ENCODE measurements around the gene CYB561.
A peak's percentile ranks its signal among the peaks of the same experiment; 100 is the strongest.

CYB561 gene

DNA sequence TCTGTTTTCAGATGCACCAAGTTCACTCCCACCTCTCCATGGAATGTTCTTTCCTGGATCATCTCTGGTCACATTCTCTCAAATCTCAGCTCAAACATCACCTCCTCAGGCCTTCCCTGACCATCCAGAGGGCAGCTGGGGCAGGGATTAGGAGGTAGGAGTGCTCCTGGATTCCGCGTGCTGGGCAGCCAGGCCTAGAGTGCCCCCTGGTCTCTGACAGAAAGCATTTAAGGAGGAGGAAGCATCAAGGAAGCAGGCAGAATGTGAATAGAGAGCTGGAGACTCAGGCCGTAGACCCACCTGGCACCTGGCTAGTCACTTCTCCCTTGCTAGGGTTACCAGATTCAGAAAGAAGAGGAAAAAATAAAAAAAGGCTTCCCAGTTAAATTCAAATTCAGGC lies 2.5 kb upstream of the CYB561 start:
- no peak for DNase-seq

DNA sequence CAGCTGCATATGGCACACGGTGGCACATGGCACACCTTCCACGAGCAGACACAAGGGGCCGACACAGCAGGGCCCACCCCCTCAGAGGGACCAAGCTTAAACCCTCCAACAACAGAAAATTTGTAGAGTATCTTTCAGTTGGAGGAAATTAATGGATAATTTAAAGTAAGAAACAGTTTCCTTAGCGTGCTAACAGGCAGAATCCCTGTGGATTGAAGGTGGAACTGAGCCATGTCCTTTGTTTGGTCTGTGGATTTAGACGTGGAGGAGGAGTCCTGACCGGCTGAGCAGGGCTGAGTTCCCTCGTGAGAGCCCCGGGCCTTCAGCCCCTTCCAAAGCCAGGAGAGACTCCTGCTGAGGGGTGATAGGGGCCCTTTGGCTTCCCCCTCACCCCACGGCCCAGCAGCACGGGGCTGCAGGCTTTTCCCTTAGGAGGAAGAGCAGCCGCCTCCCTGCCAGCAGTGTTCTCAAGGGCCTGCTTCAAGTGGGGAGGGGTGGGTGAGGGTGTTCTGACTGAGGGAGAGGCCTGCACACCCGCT lies 1.4 kb upstream of the CYB561 start:
- DNase-seq = no peak

DNA sequence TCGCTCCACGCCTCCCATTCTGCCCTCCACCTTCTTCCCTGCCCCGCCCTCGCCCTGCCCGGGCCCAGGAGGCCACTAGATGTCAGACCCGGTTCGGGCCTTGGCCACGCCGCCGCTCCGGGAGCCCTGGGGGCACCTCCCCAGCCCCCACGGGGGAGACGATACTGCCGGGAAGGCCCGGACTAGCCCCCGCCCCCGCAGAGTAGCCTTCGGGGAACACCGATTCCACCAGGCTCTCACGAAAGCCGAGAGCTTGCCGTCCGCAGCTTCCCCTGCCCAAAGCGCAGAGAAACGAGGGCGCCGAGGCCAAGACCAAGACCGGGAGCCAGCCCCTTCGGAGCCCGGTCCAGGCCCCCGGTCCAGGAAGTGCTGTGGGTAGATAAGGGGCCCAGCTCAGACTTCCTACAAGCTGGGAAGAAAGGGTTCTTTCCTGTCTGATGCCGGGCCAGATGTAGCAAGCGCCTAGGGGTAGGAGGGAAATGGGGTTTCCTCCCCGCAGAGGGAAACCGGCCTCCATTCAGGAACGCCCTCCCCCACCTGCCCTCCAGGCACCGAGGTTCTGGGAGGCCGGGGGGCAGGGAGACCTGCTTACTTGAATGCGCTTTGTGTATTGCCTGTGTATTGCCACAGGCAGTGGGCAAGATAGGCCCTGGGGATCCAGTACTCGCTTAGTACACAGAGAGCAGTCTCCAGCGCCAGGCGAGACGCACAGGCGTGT lies 806 bp upstream of the CYB561 start:
- DNase-seq = peak; percentile 42

DNA sequence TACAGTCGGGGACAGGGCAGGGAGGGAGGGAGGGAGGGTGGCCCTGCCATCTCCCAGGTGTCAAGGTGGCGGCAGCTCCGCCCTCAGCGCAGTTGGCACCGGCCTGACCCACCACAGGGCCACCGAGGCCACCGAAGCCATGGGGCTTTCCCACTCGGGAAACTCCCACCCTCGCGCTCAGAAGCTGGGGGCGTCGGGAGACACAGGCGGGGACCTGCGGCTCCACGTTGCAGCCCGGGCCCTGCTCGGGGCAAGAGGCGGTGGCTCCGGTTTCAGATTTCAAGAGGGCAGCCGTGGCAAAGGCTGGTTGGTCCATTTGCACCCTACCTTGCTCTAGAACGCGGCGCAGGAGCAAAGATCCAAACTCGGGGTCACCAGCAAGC lies 544 bp downstream of the CYB561 start:
- DNase-seq = peak; percentile 29

DNA sequence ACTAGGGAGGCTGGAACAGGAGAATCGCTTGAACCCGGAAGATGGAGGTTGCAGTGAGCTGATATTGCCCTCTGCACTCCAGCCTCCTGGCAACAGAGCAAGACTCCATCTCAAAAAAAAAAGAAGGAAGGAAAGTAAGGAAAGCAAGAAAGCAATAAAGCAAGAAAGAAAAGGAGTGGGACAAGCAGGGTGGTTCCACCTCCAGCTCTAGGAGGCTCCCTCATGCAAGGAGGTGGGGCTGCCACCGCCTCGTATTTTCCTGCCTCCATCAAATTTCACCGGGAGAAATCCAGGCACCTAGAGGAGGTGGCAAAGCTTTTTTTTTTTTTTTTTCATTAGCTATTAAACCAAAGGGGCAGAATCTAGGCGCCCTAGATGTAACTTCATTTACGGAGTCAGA lies 1.0 kb downstream of the CYB561 start:
- no peak for DNase-seq

DNA sequence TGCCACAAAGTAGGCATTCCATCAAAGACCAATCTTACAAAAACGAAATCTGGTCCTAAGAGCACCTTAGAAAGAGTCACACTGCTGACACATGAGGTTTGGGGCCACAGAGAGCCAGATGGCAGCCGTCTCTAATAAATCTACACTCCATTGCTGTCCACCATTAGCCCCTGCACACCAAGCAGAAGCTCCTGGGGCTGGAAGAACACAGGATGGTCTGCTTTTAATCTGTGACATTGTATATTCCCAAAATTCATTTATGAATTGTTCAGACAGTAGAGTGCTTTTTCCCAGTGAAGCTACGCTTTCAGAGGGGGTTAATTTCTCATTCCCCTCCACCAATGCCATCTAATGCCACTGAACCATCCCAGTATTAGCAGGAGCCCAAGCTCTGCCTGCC lies 1.6 kb downstream of the CYB561 start:
- no peak for DNase-seq

DNA sequence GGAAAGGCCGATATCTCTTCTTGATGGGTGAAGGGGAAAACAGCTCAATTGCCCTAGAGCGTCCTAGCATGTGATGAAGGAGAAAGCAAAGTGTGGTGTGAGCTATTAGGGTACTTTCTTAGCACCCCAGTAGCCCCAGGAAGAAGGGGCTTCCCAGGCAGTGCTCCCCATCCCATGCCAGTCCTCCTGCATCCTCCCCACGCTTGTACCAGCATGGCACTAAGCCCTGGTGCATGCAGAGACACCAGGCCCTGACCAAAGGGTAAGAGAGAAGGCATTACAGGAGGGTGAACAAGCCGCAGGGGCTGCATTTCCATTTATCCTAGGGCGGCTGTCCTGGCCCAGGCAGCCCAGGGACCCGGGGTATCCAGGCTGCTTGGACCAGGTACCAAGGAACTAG lies 3.1 kb downstream of the CYB561 start:
- no peak for DNase-seq

DNA sequence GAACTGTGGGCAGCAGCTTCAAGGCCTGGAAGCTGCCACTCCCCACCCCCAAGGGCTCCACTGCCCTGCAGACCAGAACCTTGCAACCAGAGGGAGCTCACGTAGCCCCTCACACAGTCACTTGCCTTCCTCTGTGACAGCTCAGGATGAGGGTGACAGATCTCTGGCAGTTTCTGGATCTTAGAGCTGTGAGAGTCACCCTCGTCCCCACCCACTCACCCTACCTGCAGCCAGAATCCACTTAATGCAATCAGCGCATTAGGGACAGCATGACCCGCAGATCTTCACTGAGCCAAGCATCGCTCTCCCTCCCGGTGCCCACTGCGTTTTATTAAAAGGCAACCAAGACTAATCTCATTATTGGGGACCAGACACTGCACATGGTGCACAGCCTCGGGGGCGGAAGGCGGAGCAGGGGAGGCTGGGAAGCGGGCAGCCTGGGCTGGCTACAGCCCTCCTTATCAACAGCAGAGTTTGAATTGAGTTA lies 3.5 kb downstream of the CYB561 start:
- no peak for DNase-seq

DNA sequence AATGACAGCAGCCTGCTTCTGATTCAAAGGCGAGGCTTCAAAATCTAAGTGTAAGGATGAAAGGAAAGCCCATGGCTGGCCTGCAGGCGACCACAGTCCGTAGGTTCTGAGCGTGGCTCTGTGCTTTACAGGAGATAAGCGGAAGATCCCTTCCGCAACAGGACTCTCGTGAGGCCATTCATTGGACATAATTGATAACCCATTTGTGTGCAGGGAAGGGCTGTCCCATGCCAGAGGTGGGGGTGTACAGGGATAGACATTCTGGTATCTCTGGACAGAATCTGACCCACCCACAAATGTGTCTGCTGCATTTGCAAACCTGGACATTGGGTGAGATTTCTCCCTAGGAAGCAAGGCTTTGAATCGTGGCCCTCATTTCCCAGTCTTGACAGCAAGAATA lies 4.0 kb downstream of the CYB561 start:
- DNase-seq = no peak

DNA sequence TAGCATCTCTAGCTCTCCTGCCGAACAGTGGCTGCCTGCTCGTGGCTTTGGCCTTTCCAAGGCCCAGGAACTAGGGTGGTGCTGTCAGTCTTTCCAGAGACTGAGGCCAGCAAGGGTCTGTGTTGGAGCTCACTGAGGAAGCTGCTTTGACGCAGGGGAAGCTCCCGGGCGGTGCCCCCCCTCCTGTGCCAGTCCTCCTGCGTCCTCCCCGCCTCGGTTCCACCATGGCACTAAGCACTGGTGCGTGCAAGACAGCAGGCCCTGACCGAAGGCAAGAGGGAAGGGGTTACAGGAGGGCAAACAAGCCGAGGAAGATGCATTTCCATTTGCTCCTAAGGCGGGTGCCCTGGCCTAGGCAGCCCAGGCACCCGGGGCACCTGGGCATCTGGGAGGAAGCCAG lies 4.5 kb downstream of the CYB561 start:
- no peak for DNase-seq

DNA sequence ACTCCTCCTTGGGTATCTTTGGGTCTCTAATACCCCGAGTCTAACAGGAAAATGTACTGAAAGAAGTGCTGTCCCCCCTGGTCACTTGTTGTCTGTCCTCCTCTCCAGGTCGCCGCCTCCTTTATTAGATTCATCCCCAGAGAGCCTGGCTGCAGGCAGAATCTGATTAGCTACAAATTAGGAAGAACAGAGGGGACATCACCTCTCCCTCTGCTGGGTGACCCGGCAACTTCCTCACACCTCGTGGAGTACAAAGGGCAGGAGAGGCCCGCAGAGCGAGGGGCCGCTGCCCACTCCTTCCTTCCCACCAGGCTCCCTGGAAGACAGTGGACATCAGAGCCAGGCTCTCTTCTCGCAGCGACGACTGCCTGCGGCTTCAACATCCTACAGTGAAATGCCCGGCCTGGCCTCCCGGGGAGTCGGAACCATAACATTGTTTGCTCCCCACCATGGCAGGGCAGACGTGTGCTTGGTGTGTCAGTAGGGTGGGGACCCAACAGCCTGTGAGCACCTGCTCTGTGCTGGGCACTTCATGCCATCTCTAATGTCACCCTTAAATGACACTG lies 5.3 kb downstream of the CYB561 start:
- DNase-seq = no peak

DNA sequence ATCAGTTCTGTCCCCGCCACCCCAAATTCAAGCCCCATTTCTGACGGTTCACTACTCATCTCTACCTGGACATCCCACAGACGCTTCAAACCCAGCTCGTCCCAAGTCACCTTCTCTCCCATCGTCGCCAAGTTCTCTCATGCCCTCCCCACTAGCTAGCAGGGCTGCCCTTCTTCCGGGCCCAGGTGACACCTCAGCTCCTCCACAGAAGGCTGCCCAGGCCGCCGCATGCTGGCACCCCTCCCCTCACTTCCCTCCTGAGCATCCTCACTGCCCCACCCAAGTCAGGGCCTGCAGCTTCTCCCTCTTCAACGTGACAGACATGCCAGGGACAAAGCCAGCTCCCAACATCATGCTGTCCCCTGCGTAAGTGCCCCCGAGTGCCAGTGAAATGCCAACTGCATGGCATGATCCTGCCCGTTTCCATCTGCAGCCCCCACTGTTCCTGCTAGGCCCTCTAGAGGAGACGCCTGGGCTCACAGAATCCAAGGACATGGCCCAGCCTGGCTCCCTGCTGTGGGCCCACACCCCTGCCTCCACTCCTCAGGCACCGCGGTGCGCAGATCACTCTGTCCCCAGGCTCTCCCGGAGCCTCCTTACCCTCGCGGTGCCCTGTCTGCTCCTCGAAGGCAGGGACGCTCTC lies 5.9 kb downstream of the CYB561 start:
- DNase-seq = peak; percentile 20

DNA sequence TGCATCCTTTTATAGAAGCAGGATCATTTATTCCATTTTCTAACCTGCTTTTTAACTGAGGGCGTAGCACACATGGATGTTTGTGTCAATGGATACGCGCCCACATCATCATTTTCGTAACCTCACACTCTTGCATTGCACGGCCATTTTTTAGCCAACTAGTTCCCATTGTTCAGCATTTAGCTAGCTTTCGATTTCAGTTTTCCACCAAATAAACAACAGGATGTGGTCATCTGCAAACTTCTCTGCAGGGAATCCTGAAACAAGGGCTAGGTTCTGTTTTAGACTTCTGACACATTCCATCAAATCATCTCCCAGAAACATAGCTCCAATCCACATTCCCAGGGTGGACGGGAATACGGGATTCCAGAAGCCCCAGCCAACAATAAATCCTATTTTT lies 6.4 kb downstream of the CYB561 start:
- DNase-seq = peak; percentile 60

DNA sequence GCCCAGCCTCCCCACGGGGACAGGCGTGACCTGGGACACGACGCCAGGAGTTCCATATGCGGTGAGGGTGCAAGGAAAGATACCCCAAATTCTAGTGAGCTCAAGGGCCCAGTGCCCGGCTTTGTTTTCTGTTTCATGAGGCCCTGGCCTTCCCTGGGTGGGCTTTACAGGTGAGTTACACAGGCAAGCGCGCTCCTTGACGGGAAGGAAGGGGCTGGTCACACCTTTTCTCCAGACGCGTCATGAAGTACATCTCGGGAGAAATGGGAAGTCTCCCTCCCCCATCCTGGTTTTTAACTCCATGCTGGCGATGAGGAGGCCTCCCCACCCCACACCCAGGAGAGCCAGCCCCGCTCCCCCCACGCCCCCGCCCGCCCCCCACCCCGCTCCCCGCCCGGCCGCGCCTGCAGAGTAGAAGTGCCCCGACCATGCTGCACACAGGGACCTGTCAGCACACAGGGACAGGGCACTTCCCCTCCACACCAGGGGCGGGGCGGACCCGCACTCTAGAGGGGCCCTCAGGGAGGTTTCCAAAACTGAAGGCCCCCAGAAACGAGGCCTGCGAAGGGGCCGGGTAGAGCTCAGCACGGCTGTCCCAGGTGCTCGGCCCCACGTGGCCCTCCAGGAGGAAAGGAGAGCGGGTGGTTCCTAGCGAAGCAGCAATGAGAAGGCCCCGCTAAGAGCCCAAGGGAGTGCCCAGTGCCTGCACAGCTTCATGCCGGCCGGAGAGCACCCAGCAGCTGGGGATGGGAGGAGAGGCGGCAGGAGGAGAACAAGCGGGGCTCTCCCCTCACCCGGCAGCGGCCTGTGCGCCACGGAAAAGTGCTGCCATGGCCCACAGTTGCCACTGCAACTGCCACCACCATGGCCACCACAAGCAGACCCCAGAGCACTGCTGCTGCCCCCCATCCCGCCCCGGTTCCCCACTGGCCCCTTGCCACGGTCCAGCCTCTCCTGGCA lies 7.7 kb downstream of the CYB561 start:
- no peak for DNase-seq

DNA sequence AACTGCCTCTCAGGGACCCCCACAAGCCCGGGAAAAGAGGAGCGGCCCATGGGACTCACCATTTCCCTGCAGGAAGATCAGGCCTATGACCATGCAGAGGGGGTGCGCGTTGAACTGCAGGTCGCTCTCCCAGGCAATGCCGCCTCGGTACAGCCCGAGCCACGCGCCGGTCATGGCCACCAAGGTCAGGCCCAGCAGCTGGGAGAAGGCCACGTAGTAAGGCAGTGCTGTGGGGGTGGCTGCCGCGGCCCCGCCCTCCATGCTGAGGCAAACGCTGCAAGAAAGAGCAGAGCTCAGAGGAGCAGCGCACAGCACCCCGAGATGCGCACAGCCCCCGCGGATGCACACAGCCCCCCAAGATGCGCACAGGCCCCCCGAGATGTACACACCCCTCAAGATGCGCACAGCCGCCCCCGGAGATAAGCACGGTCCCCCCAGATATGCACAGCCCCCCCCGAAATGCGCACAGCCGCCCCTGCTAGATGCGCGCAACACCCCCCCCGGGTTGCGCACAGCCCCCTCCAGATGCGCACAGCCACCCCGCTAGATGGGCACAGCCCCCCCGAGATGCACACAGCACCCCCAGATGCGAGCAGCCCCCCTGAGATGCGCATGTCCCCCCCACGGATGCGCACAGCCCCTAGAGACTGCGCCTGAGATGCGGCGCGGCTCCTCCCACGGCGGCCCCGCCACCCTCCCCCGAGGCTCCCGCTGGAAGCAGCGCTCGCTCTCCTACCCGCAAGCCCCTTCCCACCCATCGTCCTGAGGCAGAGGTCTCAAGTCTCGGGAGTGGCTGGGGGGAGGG lies 8.6 kb downstream of the CYB561 start:
- DNase-seq = no peak

DNA sequence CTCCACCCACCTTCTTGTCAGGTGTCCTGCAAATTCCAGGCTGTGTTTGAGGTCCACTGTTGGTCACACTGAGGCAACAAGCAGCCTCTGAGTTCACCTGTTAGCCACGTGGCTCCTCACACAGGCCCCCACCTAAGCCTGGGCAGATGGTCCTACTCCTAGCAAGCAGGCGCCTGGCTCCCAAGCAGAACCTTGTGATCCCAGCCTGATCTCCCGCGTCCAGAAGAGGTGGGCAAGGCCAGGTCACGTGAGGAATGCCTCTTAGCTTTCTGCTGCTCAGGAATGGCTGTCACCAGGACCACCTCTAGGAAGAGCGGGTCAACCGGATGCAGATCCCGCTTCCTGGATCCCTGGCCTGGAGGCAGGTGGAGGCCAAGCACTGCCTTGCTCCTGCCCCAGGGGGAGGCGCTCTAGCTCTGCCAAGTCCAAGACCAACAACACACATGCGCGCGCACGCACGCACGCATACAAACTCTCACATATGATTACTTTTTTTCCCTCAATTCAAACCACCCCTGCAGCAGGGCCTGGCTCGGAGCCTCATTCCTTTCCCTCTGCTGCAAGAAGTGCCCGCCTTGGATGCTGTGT lies 9.5 kb downstream of the CYB561 start:
- DNase-seq = no peak

DNA sequence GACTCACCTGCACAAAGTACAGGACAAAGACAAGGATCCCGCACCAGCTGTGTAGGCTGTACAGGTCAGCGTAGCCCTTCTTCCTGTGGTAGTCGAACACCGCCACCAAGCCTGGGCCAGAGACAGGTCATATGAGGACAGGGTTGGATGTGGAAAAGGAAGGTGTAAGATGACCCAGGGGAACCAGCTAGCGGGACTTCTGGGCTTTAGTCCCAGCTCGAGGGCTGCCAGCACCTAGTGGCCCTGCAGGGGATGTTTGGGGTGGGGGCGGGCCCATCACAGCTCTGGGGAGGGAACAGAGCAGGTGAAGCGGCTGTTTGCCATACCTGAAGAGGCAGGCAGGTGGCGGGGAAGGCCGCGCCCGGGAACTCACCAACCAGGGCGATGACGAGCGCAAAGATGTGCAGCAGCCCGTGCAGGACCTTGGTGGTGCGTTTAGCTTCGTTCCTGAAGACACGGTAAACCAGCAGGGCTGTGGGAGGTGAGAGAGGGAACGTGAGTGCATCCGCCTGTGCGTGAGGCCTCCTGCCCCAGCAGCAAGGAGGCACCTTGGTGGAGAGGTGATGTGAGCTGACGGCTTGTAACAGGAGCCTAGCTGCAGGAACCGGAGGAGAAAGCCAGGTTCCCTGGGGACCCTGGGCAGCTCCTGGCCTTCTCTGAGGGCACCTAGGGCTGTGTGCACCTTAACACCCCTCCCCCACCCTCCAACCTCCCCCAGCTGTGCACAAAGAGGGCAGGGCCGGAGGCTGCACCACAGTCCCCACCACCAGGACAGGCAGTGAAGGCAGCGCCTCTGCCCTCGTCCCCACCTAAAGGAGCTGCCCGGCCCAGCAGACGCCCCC lies 10.2 kb downstream of the CYB561 start:
- no peak for DNase-seq

DNA sequence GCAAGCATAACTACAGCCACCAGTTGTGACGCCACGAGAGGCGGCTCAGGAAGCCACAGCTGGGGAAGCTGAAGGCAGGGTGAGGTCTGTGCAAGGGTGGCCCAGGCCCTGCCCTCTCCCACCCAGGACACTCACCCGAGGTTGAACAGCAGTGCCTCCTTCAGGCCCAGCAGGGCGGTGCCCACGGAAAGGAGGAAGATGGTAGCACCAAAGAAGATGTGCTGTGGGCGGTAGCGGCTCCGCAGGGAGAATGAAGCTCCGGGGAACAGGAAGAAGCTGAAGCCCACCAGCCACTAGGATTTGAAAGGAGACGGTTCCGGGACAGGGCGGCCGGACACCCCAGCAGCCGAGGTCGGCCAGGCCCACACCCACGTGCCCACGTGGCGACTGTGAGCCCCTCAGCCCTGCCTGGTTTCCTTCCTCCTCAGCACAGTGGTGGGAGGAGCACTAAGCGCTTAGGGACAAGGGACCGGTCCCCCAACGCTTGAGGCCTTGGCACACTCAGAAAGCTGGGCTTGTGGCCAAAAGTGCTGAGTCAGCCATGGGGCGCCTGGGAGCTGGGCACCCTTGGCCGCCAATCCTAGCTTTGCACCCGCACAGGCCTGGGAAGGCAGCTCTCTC lies 11.0 kb downstream of the CYB561 start:
- DNase-seq = peak; percentile 31

DNA sequence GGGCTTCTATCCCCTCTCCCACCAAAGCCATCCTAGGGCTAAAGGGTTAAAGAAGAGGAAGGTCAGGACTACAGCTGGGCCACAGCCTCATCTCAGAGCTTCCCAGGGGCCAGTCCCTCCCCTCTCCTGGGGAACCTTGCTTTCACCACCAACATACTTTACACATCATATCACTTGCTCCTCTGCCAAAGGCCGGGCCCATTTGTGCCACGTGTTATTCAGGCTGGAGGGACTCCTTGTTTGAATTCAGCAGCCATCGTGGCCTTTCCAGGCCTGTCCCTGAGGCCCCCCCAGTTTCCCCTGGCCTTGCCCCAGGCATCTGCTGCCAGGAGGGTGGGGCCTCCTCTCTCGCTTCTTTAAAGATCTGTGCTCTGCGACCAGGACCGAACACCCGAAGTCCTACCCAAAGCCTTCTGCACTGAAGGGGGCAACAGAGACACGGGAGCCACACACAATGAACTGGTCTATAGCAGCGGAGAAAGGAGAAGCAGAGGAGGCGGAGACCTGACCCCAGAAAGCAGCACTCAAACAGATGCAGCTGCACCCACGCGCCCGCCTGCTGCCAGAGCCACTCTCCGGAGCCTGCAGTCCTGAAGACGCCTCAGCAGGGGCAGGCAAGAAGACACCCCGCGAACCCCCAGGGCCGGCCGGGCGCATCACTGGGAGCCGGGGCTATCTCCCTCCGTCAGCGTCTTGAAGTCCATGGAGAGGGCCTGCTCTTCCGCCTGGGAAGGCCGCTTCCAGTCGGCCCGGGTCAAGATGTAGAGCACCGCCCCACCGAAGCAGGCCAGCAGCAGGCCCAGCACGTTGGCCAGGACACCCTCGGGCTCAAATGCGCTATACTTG lies 12.1 kb downstream of the CYB561 start:
- DNase-seq = no peak

All from activated CD4-positive, alpha-beta T cell treated with anti-CD3 and anti-CD28 coated beads, Interleukin-10, Interleukin-2, amounts not matched to agents 100 ng/mL and 50 ng/mL, durations not matched to agents 16 hours and 8 hours (primary cell).